CD14-positive monocyte (primary cell): ENCODE data around the gene PTPRN2. TPM values are rescaled to one million over a fixed set of nuclear protein-coding genes. Genes with fewer than 3 reads are reported as not detected.

Source experiments
- DNase-seq, 3 donors: peaks; one replicate each; pipeline ENCODE4 v3.0.0-alpha.2; 2011 to 2022
- H2AFZ ChIP-seq: 2 replicates; pipeline ENCODE4 v1.6.0; 2012; ENCODE audit warnings: mild to moderate bottlenecking, low read depth, low read length, inconsistent platforms; ENCODE audit not compliant: insufficient read depth, poor library complexity, severe bottlenecking
- H3K27ac ChIP-seq, 2 donors: 1 replicate in 1 of 2; 2 replicates in 1 of 2; pipeline ENCODE4 v1.5.1; 2012 to 2013; ENCODE audit warnings: low read length in 2 of 2, control low read depth in 1 of 2, inconsistent platforms in 1 of 2, low read depth in 1 of 2, mild to moderate bottlenecking in 1 of 2
- H3K27me3 ChIP-seq, 2 donors: one replicate each; pipeline versions ENCODE4 v1.6.0 to v1.6.1; 2011 to 2013; ENCODE audit warnings: low read length in 2 of 2; ENCODE audit not compliant: control insufficient read depth in 2 of 2, insufficient read depth in 2 of 2
- H3K36me3 ChIP-seq, 2 donors: replicated peaks in 1 of 2; 1 replicate in 1 of 2; 2 replicates in 1 of 2; pipeline versions ENCODE4 v1.5.1 to v1.6.1; 2012 to 2013; ENCODE audit warnings: low read length in 2 of 2, control low read depth in 1 of 2, inconsistent platforms in 1 of 2, mild to moderate bottlenecking in 1 of 2; ENCODE audit not compliant: insufficient read depth in 2 of 2, control insufficient read depth in 1 of 2
- H3K4me1 ChIP-seq, 2 donors: 1 replicate in 1 of 2; 2 replicates in 1 of 2; pipeline versions ENCODE4 v1.5.1 to v1.6.1; 2012 to 2013; ENCODE audit warnings: low read length in 2 of 2, control low read depth in 1 of 2, inconsistent platforms in 1 of 2, mild to moderate bottlenecking in 1 of 2, moderate library complexity in 1 of 2; ENCODE audit not compliant: insufficient read depth in 2 of 2, control insufficient read depth in 1 of 2
- H3K4me2 ChIP-seq: replicated peaks from 2 replicates; pipeline ENCODE3; 2012; ENCODE audit warnings: low read length, moderate library complexity, mild to moderate bottlenecking; ENCODE audit not compliant: poor library complexity, severe bottlenecking; ENCODE audit errors: extremely low read depth
- H3K4me3 ChIP-seq, 3 experiments: fragments of 200-600 bp in 1 of 3; sonication (generic) in 1 of 3; replicated peaks in 1 of 3; 1 replicate in 2 of 3; 2 replicates in 1 of 3; pipeline ENCODE4 v1.5.1; 2011 to 2013; ENCODE audit warnings: low read length in 3 of 3, mild to moderate bottlenecking in 3 of 3, control low read depth in 2 of 3, low read depth in 2 of 3, inconsistent platforms in 1 of 3, moderate library complexity in 1 of 3
- H3K79me2 ChIP-seq: 2 replicates; pipeline ENCODE4 v1.6.0; 2012; ENCODE audit warnings: mild to moderate bottlenecking, control low read depth, inconsistent platforms, low read length, moderate library complexity; ENCODE audit not compliant: insufficient read depth
- H3K9ac ChIP-seq: 2 replicates; pipeline ENCODE4 v1.6.0; 2017; ENCODE audit warnings: low read length, mild to moderate bottlenecking; ENCODE audit not compliant: insufficient read depth, poor library complexity, severe bottlenecking
- H3K9me3 ChIP-seq, 2 donors: replicated peaks in 1 of 2; 1 replicate in 1 of 2; 2 replicates in 1 of 2; pipeline versions ENCODE4 v1.5.1 to v1.6.1; 2012 to 2013; ENCODE audit warnings: low read length in 2 of 2, control low read depth in 1 of 2; ENCODE audit not compliant: control insufficient read depth in 1 of 2, insufficient read depth in 1 of 2
- H4K20me1 ChIP-seq: 2 replicates; pipeline ENCODE4 v1.6.0; 2012; ENCODE audit warnings: mild to moderate bottlenecking, low read length, control low read depth, moderate library complexity; ENCODE audit not compliant: insufficient read depth
- H3K27ac Mint-ChIP-seq, 7 donors: one replicate each; pipeline ENCODE4 v1.8.0; 2020; ENCODE audit warnings: mild to moderate bottlenecking in 7 of 7, mixed read lengths in 7 of 7, moderate library complexity in 6 of 7, inconsistent platforms in 2 of 7
- H3K27me3 Mint-ChIP-seq, 3 donors: one replicate each; pipeline ENCODE4 v1.8.0; 2021 to 2022; ENCODE audit warnings: low read depth in 3 of 3, mild to moderate bottlenecking in 3 of 3, mixed read lengths in 3 of 3, moderate library complexity in 3 of 3, inconsistent platforms in 1 of 3
- H3K36me3 Mint-ChIP-seq, 2 donors: one replicate each; pipeline ENCODE4 v1.8.0; 2020; ENCODE audit warnings: mixed read lengths in 2 of 2, inconsistent platforms in 1 of 2, mild to moderate bottlenecking in 1 of 2
- H3K4me1 Mint-ChIP-seq: one replicate; pipeline ENCODE4 v1.8.0; 2020; ENCODE audit warnings: mild to moderate bottlenecking, mixed read lengths
- H3K4me3 Mint-ChIP-seq, 2 donors: one replicate each; pipeline ENCODE4 v1.8.0; 2020; ENCODE audit warnings: mild to moderate bottlenecking in 2 of 2, mixed read lengths in 2 of 2, moderate library complexity in 1 of 2
- H3K9me3 Mint-ChIP-seq, 7 donors: one replicate each; pipeline ENCODE4 v1.8.0; 2020 to 2022; ENCODE audit warnings: mixed read lengths in 7 of 7, mild to moderate bottlenecking in 6 of 7, moderate library complexity in 6 of 7, inconsistent platforms in 2 of 7
- CTCF ChIP-seq: fragments of 200-600 bp; IDR thresholded peaks from one replicate; pipeline ENCODE4 v1.8.0; 2022; ENCODE audit warnings: antibody characterized with exemption, mild to moderate bottlenecking
- WGBS: methylation state at CpG from one replicate; pipeline ENCODE4 v1.1.5; 2013; ENCODE audit warnings: missing lambda C conversion rate; ENCODE audit not compliant: insufficient coverage; 5-methylcytosine and 5-hydroxymethylcytosine counted together
- intact Hi-C, 2 donors: fragments of 100-400 bp; cut with micrococcal nuclease; formaldehyde crosslinking; loops; one replicate each; pipeline versions ENCODE4 v1.15.0 to v1.15.1; 2023
- polyA plus RNA-seq, 3 donors: library from polyadenylated mRNA; depleted of rRNA in 1 of 3; unstranded in 2 of 3; stranded (reverse) in 1 of 3; fragments of 300-500 nt in 2 of 3; fragments of >200 nt in 1 of 3; fragmentation: Illumina TruSeq in 2 of 3; gene quantifications; 1 replicate in 2 of 3; 2 replicates in 1 of 3; pipeline ENCODE4 v1.2.3, GENCODE V29; 2012 to 2021

PTPRN2 gene
- polyA plus RNA-seq, 3 donors, result 0.25 to 1.4 (median 0.97) TPM

GRCh38 chr7:157949711-157950110 lies 637.9 kb downstream of the PTPRN2 start:
- H3K9me3 Mint-ChIP-seq, result peaks cover 11 to 28% (median 21%) of the 10 kb centered on the region in 7 donors
- no peak for DNase-seq
- no CpG with 5 or more reads among the region's 3 CpGs for WGBS
- no peaks in the 10 kb centered on the region for H3K36me3 Mint-ChIP-seq
- Histone ChIP-seq H3K4me2 (no peak overlapping the region), H3K27ac (no peak overlapping the region), H3K9ac (no peak overlapping the region), H3K9me3 (peaks cover 23 to 28% of the 10 kb centered on the region in 2 donors), H3K4me1 (no peaks in the 10 kb centered on the region), H3K79me2 (no peaks in the 10 kb centered on the region), H4K20me1 (no peaks in the 10 kb centered on the region), H3K27me3 (no peaks in the 10 kb centered on the region), H2AFZ (no peak overlapping the region), H3K36me3 (no peaks in the 10 kb centered on the region), H3K4me3 (no peak overlapping the region)
- no peak overlapping the region for H3K4me3 Mint-ChIP-seq
- intact Hi-C loops, result no loop called here
- no peak overlapping the region for H3K27ac Mint-ChIP-seq
- H3K27me3 Mint-ChIP-seq, result peaks cover 1 to 4% (median 1%) of the 10 kb centered on the region in 3 donors
- TF ChIP-seq CTCF, result no peak
- no peaks in the 10 kb centered on the region for H3K4me1 Mint-ChIP-seq

- peaks cover 32 to 46% of the 10 kb centered on the region in 2 donors for H3K9me3 ChIP-seq
- no peaks in the 10 kb centered on the region for H3K4me1 ChIP-seq
- intact Hi-C loops, result no loop called here
- peaks cover 2 to 4% (median 3%) of the 10 kb centered on the region in 3 donors for H3K27me3 Mint-ChIP-seq
- 100% methylated on average over 1 of the region's 3 CpGs for WGBS
- no peak overlapping the region for H3K9ac ChIP-seq
- H3K4me2 ChIP-seq, result no peak overlapping the region
- H3K9me3 Mint-ChIP-seq, result peaks cover 20 to 46% (median 39%) of the 10 kb centered on the region in 7 donors
- H3K36me3 Mint-ChIP-seq, result no peaks in the 10 kb centered on the region
- H3K4me1 Mint-ChIP-seq, result no peaks in the 10 kb centered on the region
- no peak overlapping the region for H3K4me3 ChIP-seq
- no peaks in the 10 kb centered on the region for H3K79me2 ChIP-seq
- no peak overlapping the region for H3K4me3 Mint-ChIP-seq
- TF ChIP-seq CTCF, result no peak
- H3K27me3 ChIP-seq, result no peaks in the 10 kb centered on the region
- no peak overlapping the region for H2AFZ ChIP-seq
- H4K20me1 ChIP-seq, result no peaks in the 10 kb centered on the region
- no peaks in the 10 kb centered on the region for H3K36me3 ChIP-seq
- H3K27ac ChIP-seq, result no peak overlapping the region
- DNase-seq, result no peak
- H3K27ac Mint-ChIP-seq, result no peak overlapping the region
Measured at GRCh38 chr7:157947504-157947903, 640.1 kb downstream of the PTPRN2 start.
